Neural cell (in vitro differentiated cells): ENCODE measurements around the gene LZIC. TPM values are rescaled to one million over a fixed set of nuclear protein-coding genes. Genes with fewer than 3 reads are reported as not detected.

Experiments
- H2AFZ ChIP-seq: fragments of 200-600, 300-800 bp; sonication (generic), shearing (Covaris generic); 2 replicates; pipeline ENCODE4 v1.6.0; 2014; ENCODE audit warnings: low read depth, mild to moderate bottlenecking, antibody characterized with exemption, low read length, moderate library complexity
- H3F3A ChIP-seq: fragments of 200-600 bp; shearing (Covaris generic); 2 replicates; pipeline ENCODE4 v1.6.1; 2016; ENCODE audit warnings: mild to moderate bottlenecking, moderate library complexity, mixed read lengths, antibody characterized with exemption, low read length; ENCODE audit not compliant: insufficient read depth, poor library complexity, severe bottlenecking
- H3K27ac ChIP-seq: fragments of 200-600, 300-800 bp; sonication (generic), shearing (Covaris generic); 2 replicates; pipeline ENCODE4 v1.5.1; 2014; ENCODE audit warnings: mild to moderate bottlenecking, low read length, moderate library complexity
- H3K27me3 ChIP-seq: fragments of 300-800, 200-600 bp; sonication (generic), shearing (Covaris generic); 2 replicates; pipeline ENCODE4 v1.6.0; 2014; ENCODE audit warnings: mild to moderate bottlenecking, low read depth, low read length, moderate library complexity; ENCODE audit not compliant: insufficient read depth
- H3K36me3 ChIP-seq: fragments of 300-800, 200-600 bp; sonication (generic), shearing (Covaris generic); 2 replicates; pipeline ENCODE4 v1.5.1; 2014; ENCODE audit warnings: mild to moderate bottlenecking, antibody characterized with exemption, low read length, moderate library complexity; ENCODE audit not compliant: insufficient read depth
- H3K4me2 ChIP-seq: fragments of 300-800, 200-600 bp; sonication (generic), shearing (Covaris generic); 2 replicates; pipeline ENCODE4 v1.6.0; 2014; ENCODE audit warnings: mild to moderate bottlenecking, low read length
- H3K4me3 ChIP-seq: fragments of 300-800, 200-600 bp; sonication (generic), shearing (Covaris generic); 2 replicates; pipeline ENCODE4 v1.5.1; 2014; ENCODE audit warnings: mild to moderate bottlenecking, low read length, moderate library complexity
- H3K79me2 ChIP-seq: fragments of 200-600 bp; shearing (Covaris generic); replicated peaks from 2 replicates; pipeline ENCODE4 v1.6.0; 2014; ENCODE audit warnings: mild to moderate bottlenecking, low read length, moderate library complexity; ENCODE audit not compliant: insufficient read depth
- H3K9ac ChIP-seq: fragments of 300-800, 200-600 bp; sonication (generic), shearing (Covaris generic); 2 replicates; pipeline ENCODE4 v1.6.1; 2016; ENCODE audit warnings: mild to moderate bottlenecking, low read length, mixed read lengths
- H3K9me2 ChIP-seq: fragments of 200-600 bp; shearing (Covaris generic); 2 replicates; pipeline ENCODE4 v1.6.1; 2016; ENCODE audit warnings: mild to moderate bottlenecking, low read length, mixed read lengths; ENCODE audit not compliant: insufficient read depth
- H3K9me3 ChIP-seq: fragments of 200-600, 300-800 bp; sonication (generic), shearing (Covaris generic); 2 replicates; pipeline ENCODE4 v1.6.1; 2016; ENCODE audit warnings: mild to moderate bottlenecking, mixed run types, low read length, moderate library complexity, mixed read lengths
- H4K20me1 ChIP-seq: fragments of 200-600 bp; shearing (Covaris generic); 2 replicates; pipeline ENCODE4 v1.6.1; 2016; ENCODE audit warnings: mild to moderate bottlenecking, mixed run types; ENCODE audit not compliant: insufficient read depth
- EP300 ChIP-seq: fragments of 450-650 bp; conservative IDR thresholded peaks from 2 replicates; pipeline ENCODE4 v1.6.1; 2014; ENCODE audit warnings: antibody characterized with exemption, mild to moderate bottlenecking, moderate library complexity; ENCODE audit not compliant: poor library complexity, severe bottlenecking
- EZH2 ChIP-seq: fragments of 200-600, 300-800 bp; shearing (Covaris generic), sonication (generic); IDR thresholded peaks from 2 replicates; pipeline ENCODE4 v1.6.1; 2014; ENCODE audit warnings: antibody characterized with exemption, low read length, borderline replicate concordance, mild to moderate bottlenecking; ENCODE audit not compliant: insufficient read depth, poor library complexity, severe bottlenecking
- MXI1 ChIP-seq: fragments of 450-650 bp; conservative IDR thresholded peaks from 2 replicates; pipeline ENCODE4 v1.6.1; 2014; ENCODE audit warnings: antibody characterized with exemption, mild to moderate bottlenecking; ENCODE audit not compliant: poor library complexity, severe bottlenecking
- POLR2AphosphoS5 ChIP-seq: IDR thresholded peaks from 2 replicates; pipeline ENCODE4 v1.6.1; 2012
- RAD21 ChIP-seq: fragments of 450-650 bp; conservative IDR thresholded peaks from 2 replicates; pipeline ENCODE4 v1.6.1; 2014; ENCODE audit warnings: antibody characterized with exemption, mild to moderate bottlenecking, moderate library complexity
- REST ChIP-seq: IDR thresholded peaks from 2 replicates; pipeline ENCODE4 v1.6.1; 2012; ENCODE audit warnings: borderline replicate concordance
- SMC3 ChIP-seq: fragments of 450-650 bp; conservative IDR thresholded peaks from 2 replicates; pipeline ENCODE4 v1.6.1; 2014; ENCODE audit warnings: antibody characterized with exemption, mild to moderate bottlenecking, moderate library complexity; ENCODE audit not compliant: poor library complexity
- TAF1 ChIP-seq: IDR thresholded peaks from 2 replicates; pipeline ENCODE4 v1.6.1; 2012; ENCODE audit warnings: low read depth
- polyA plus RNA-seq: library from polyadenylated mRNA; depleted of rRNA; stranded (reverse); fragments of >200 nt; gene quantifications from 2 replicates; pipeline ENCODE4 v1.2.3, GENCODE V29; 2014
- TF ChIP-seq, protein P1 (sequence below): fragments of 450-650 bp; IDR thresholded peaks from 2 replicates; pipeline ENCODE4 v1.5.1; 2014; ENCODE audit warnings: antibody characterized with exemption, mild to moderate bottlenecking, moderate library complexity; ENCODE audit not compliant: poor library complexity, severe bottlenecking

Gene LZIC
- polyA plus RNA-seq, 1 donor from 2014 or later: 57.2 TPM

DNA sequence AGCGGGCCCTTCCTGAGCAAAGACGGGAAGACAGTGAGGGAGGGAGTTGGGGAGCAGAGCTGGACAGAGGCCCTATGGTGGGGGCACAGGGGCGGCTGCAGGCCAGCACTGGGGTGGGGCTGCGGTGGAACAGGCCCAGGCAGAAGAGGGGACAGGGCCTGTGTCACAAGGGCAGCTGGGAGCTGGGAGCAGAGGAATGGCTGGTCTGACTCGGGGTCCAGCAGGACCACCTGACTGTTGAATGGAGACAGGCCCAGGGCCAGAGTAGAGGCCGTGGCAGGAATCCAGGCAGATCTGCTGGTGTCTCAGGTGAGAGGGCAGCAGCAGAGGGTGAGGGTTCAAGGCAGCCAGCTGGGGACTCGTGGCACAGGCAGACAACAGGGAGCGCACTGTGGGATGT, 58.4 kb downstream of the LZIC start:
- H3K36me3 ChIP-seq: no peaks in the 10 kb centered on the region
- H3K27me3 ChIP-seq: no peaks in the 10 kb centered on the region
- no peak overlapping the region for H3K4me2 ChIP-seq
- no peak overlapping the region for H2AFZ ChIP-seq
- no peak overlapping the region for H3K27ac ChIP-seq
- no peaks in the 10 kb centered on the region for H3K9me2 ChIP-seq
- no peaks in the 10 kb centered on the region for H3K79me2 ChIP-seq
- no peaks in the 10 kb centered on the region for H4K20me1 ChIP-seq
- no peak for TF ChIP-seq MXI1
- no peak for TF ChIP-seq RAD21
- TF ChIP-seq TAF1: no peak
- TF ChIP-seq, protein P1, sequence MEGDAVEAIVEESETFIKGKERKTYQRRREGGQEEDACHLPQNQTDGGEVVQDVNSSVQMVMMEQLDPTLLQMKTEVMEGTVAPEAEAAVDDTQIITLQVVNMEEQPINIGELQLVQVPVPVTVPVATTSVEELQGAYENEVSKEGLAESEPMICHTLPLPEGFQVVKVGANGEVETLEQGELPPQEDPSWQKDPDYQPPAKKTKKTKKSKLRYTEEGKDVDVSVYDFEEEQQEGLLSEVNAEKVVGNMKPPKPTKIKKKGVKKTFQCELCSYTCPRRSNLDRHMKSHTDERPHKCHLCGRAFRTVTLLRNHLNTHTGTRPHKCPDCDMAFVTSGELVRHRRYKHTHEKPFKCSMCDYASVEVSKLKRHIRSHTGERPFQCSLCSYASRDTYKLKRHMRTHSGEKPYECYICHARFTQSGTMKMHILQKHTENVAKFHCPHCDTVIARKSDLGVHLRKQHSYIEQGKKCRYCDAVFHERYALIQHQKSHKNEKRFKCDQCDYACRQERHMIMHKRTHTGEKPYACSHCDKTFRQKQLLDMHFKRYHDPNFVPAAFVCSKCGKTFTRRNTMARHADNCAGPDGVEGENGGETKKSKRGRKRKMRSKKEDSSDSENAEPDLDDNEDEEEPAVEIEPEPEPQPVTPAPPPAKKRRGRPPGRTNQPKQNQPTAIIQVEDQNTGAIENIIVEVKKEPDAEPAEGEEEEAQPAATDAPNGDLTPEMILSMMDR: no peak
- no peak for TF ChIP-seq REST
- TF ChIP-seq POLR2AphosphoS5: no peak
- no peak for TF ChIP-seq EP300
- TF ChIP-seq EZH2: no peak
- TF ChIP-seq SMC3: no peak
- no peak overlapping the region for H3K9ac ChIP-seq
- H3K4me3 ChIP-seq: no peak overlapping the region
- H3F3A ChIP-seq: no peaks in the 10 kb centered on the region
- no peaks in the 10 kb centered on the region for H3K9me3 ChIP-seq

GRCh38 chr1:9883585-9884449, 59.4 kb downstream of the LZIC start:
- no peak overlapping the region for H3K9ac ChIP-seq
- H3K9me3 ChIP-seq: no peaks in the 10 kb centered on the region
- no peaks in the 10 kb centered on the region for H3F3A ChIP-seq
- H3K79me2 ChIP-seq: no peaks in the 10 kb centered on the region
- no peak overlapping the region for H3K27ac ChIP-seq
- no peaks in the 10 kb centered on the region for H3K36me3 ChIP-seq
- no peak overlapping the region for H2AFZ ChIP-seq
- no peaks in the 10 kb centered on the region for H3K9me2 ChIP-seq
- H3K4me3 ChIP-seq: no peak overlapping the region
- H3K4me2 ChIP-seq: no peak overlapping the region
- TF ChIP-seq, protein P1: no peak
- TF ChIP-seq MXI1: no peak
- no peak for TF ChIP-seq EP300
- no peak for TF ChIP-seq RAD21
- no peaks in the 10 kb centered on the region for H4K20me1 ChIP-seq
- no peaks in the 10 kb centered on the region for H3K27me3 ChIP-seq
